Astrocyte (in vitro differentiated cells and primary cell): ENCODE data around the gene RNASE11. TPM values are rescaled to one million over a fixed set of nuclear protein-coding genes. Genes with fewer than 3 reads are reported as not detected.

Experiments
- DNase-seq: peaks from one replicate; pipeline ENCODE4 v3.0.0-alpha.2; 2010; ENCODE audit warnings: low read depth
- FAIRE-seq: peaks from 2 replicates; lab custom pipeline; 2011; peaks lifted over from hg19 to GRCh38; lab: Jason Lieb, UNC
- H2AFZ ChIP-seq: 2 replicates; pipeline ENCODE4 v1.6.0; 2012; ENCODE audit warnings: low read depth, low read length, inconsistent platforms
- H3K27ac ChIP-seq: 2 replicates; pipeline ENCODE4 v1.5.1; 2011; ENCODE audit warnings: low read depth, low read length, inconsistent platforms
- H3K27me3 ChIP-seq: 2 replicates; pipeline ENCODE4 v1.6.0; 2011; ENCODE audit warnings: low read length, inconsistent platforms; ENCODE audit not compliant: insufficient read depth
- H3K36me3 ChIP-seq: 2 replicates; pipeline ENCODE4 v1.5.1; 2011; ENCODE audit warnings: low read length, inconsistent platforms; ENCODE audit not compliant: insufficient read depth
- H3K4me1 ChIP-seq: 2 replicates; pipeline ENCODE4 v1.5.1; 2011; ENCODE audit warnings: low read length, inconsistent platforms; ENCODE audit not compliant: insufficient read depth
- H3K4me2 ChIP-seq: 2 replicates; pipeline ENCODE4 v1.6.0; 2012; ENCODE audit warnings: low read length, inconsistent platforms
- H3K4me3 ChIP-seq: 2 replicates; pipeline ENCODE4 v1.5.1; 2011; ENCODE audit warnings: low read depth, mild to moderate bottlenecking, low read length, inconsistent platforms; ENCODE audit not compliant: insufficient read depth
- H3K79me2 ChIP-seq: 2 replicates; pipeline ENCODE4 v1.6.0; 2012; ENCODE audit warnings: mild to moderate bottlenecking, low read length, inconsistent platforms; ENCODE audit not compliant: insufficient read depth
- H3K9ac ChIP-seq: 2 replicates; pipeline ENCODE4 v1.6.0; 2012; ENCODE audit warnings: mild to moderate bottlenecking, low read length, inconsistent platforms
- H3K9me3 ChIP-seq: 2 replicates; pipeline ENCODE4 v1.5.1; 2012; ENCODE audit warnings: low read depth, mild to moderate bottlenecking, low read length, inconsistent platforms; ENCODE audit not compliant: insufficient read depth
- H4K20me1 ChIP-seq: 2 replicates; pipeline ENCODE4 v1.6.0; 2012; ENCODE audit warnings: low read length, inconsistent platforms; ENCODE audit not compliant: insufficient read depth
- H3K27ac Mint-ChIP-seq: one replicate; pipeline ENCODE4 v1.8.0; 2021; ENCODE audit warnings: mild to moderate bottlenecking, mixed read lengths; ENCODE audit not compliant: unreplicated experiment
- H3K27me3 Mint-ChIP-seq: one replicate; pipeline ENCODE4 v1.8.0; 2021; ENCODE audit warnings: low read depth, mixed read lengths; ENCODE audit not compliant: unreplicated experiment
- H3K36me3 Mint-ChIP-seq: one replicate; pipeline ENCODE4 v1.8.0; 2021; ENCODE audit warnings: low read depth, mixed read lengths; ENCODE audit not compliant: unreplicated experiment
- H3K4me1 Mint-ChIP-seq: one replicate; pipeline ENCODE4 v1.8.0; 2021; ENCODE audit warnings: low read depth, mixed read lengths; ENCODE audit not compliant: unreplicated experiment
- H3K4me3 Mint-ChIP-seq: one replicate; pipeline ENCODE4 v1.8.0; 2021; ENCODE audit warnings: mild to moderate bottlenecking, moderate library complexity, mixed read lengths; ENCODE audit not compliant: unreplicated experiment
- H3K9me3 Mint-ChIP-seq: one replicate; pipeline ENCODE4 v1.8.0; 2021; ENCODE audit warnings: mild to moderate bottlenecking, mixed read lengths; ENCODE audit not compliant: unreplicated experiment
- CTCF ChIP-seq: IDR thresholded peaks from 2 replicates; pipeline ENCODE4 v1.5.1; 2011; ENCODE audit warnings: low read depth, mild to moderate bottlenecking, inconsistent platforms, low read length, moderate library complexity; ENCODE audit not compliant: insufficient read depth
- EZH2 ChIP-seq: IDR thresholded peaks from 2 replicates; pipeline ENCODE4 v1.6.1; 2012; ENCODE audit warnings: mild to moderate bottlenecking, low read length, inconsistent platforms; ENCODE audit not compliant: insufficient read depth
- total RNA-seq: library from RNA; stranded (reverse); gene quantifications from 2 replicates; pipeline ENCODE4 v1.2.1, GENCODE V29; 2021

Gene RNASE11
- total RNA-seq, 1 donor from 2014 or later, result not detected

- DNase-seq, result no peak
- Histone ChIP-seq H3K4me1 (no peaks in the 10 kb centered on the region), H4K20me1 (no peaks in the 10 kb centered on the region), H3K36me3 (no peaks in the 10 kb centered on the region), H3K9me3 (no peaks in the 10 kb centered on the region), H2AFZ (no peak overlapping the region), H3K4me3 (no peak overlapping the region), H3K27me3 (no peaks in the 10 kb centered on the region), H3K79me2 (no peaks in the 10 kb centered on the region), H3K4me2 (no peak overlapping the region), H3K27ac (no peak overlapping the region), H3K9ac (no peak overlapping the region)
- Mint-ChIP-seq H3K4me1 (no peaks in the 10 kb centered on the region), H3K36me3 (no peaks in the 10 kb centered on the region), H3K27me3 (no peaks in the 10 kb centered on the region), H3K4me3 (no peak overlapping the region), H3K27ac (no peak overlapping the region), H3K9me3 (no peaks in the 10 kb centered on the region)
- no peak for TF ChIP-seq EZH2
- no peak for TF ChIP-seq CTCF
- FAIRE-seq, result no peak
Observed at GRCh38 chr14:20539906-20540305, 47.9 kb downstream of the RNASE11 start.

Other genes starting within 250 kb of the RNASE11 start
- 20.9 and 21.5 TPM in 2 replicates for gene PARP2, start 244.4 kb downstream of the RNASE11 start, total RNA-seq
- 21.0 and 28.4 TPM in 2 replicates for gene TEP1, start 174.5 kb downstream of the RNASE11 start, total RNA-seq
- 0.07 TPM in 1 of 2 replicates, not detected in the other for gene KLHL33, start 151.8 kb downstream of the RNASE11 start, total RNA-seq
- 18.3 and 23.0 TPM in 2 replicates for gene OSGEP, start 133.2 kb downstream of the RNASE11 start, total RNA-seq
- gene APEX1, start 132.8 kb downstream of the RNASE11 start, total RNA-seq, result 142 and 148 TPM in 2 replicates
- gene PIP4P1, start 126.6 kb downstream of the RNASE11 start, total RNA-seq, result 19.5 and 19.8 TPM in 2 replicates
- 45.5 and 56.8 TPM in 2 replicates for gene PNP, start 118.6 kb downstream of the RNASE11 start, total RNA-seq
- gene RNASE10, start 82.5 kb downstream of the RNASE11 start, total RNA-seq, result 0.34 and 0.43 TPM in 2 replicates
- gene RNASE9, start 27.0 kb downstream of the RNASE11 start, total RNA-seq, result not detected in 2 replicates
- not detected in 2 replicates for gene RNASE12, start 3.4 kb upstream of the RNASE11 start, total RNA-seq
- gene OR6S1, start 53.7 kb upstream of the RNASE11 start, total RNA-seq, result not detected in 2 replicates
- gene RNASE4, start 96.6 kb upstream of the RNASE11 start, total RNA-seq, result 6.3 and 9.3 TPM in 2 replicates
- 4.0 and 5.2 TPM in 2 replicates for gene ANG, start 100.8 kb upstream of the RNASE11 start, total RNA-seq
- not detected in 2 replicates for gene EDDM3A, start 157.9 kb upstream of the RNASE11 start, total RNA-seq
- gene EDDM3B, start 180.4 kb upstream of the RNASE11 start, total RNA-seq, result not detected in 2 replicates
- 0.29 TPM in 1 of 2 replicates, not detected in the other for gene RNASE6, start 193.3 kb upstream of the RNASE11 start, total RNA-seq
- gene RNASE1, start 214.8 kb upstream of the RNASE11 start, total RNA-seq, result 4.7 and 5.3 TPM in 2 replicates